MM.1S (cell line): Measurements from ENCODE around the gene CAV3.

Source experiments
- DNase-seq: peaks from one replicate; pipeline ENCODE4 v3.0.0-alpha.2; 2015
- H2AFZ ChIP-seq: fragments of 300-600 bp; sonication (generic); 2 replicates; pipeline ENCODE4 v1.6.0; 2016; ENCODE audit warnings: antibody characterized with exemption, low read length
- H3F3A ChIP-seq: fragments of 300-600 bp; sonication (generic); 2 replicates; pipeline ENCODE4 v1.6.1; 2016; ENCODE audit warnings: mild to moderate bottlenecking, antibody characterized with exemption, low read length, moderate library complexity, mixed read lengths; ENCODE audit not compliant: insufficient read depth
- H3K27ac ChIP-seq: fragments of 300-600 bp; sonication (generic); 2 replicates; pipeline ENCODE4 v1.5.1; 2016; ENCODE audit warnings: mild to moderate bottlenecking, low read length
- H3K27me3 ChIP-seq: fragments of 300-600 bp; sonication (generic); replicated peaks from 2 replicates; pipeline ENCODE4 v1.6.0; 2016; ENCODE audit warnings: low read length; ENCODE audit not compliant: insufficient read depth
- H3K36me3 ChIP-seq: fragments of 300-600 bp; sonication (generic); replicated peaks from 2 replicates; pipeline ENCODE4 v1.6.1; 2016; ENCODE audit warnings: mild to moderate bottlenecking, low read length, mixed read lengths; ENCODE audit not compliant: insufficient read depth
- H3K4me1 ChIP-seq: fragments of 300-600 bp; sonication (generic); 2 replicates; pipeline ENCODE4 v1.6.1; 2016; ENCODE audit warnings: low read length, mixed read lengths
- H3K4me2 ChIP-seq: fragments of 300-600 bp; sonication (generic); 2 replicates; pipeline ENCODE4 v1.6.0; 2016; ENCODE audit warnings: low read depth, low read length
- H3K4me3 ChIP-seq: fragments of 300-600 bp; sonication (generic); 2 replicates; pipeline ENCODE4 v1.5.1; 2016; ENCODE audit warnings: low read length, mixed read lengths
- H3K79me2 ChIP-seq: fragments of 300-600 bp; sonication (generic); 2 replicates; pipeline ENCODE4 v1.6.1; 2016; ENCODE audit warnings: mixed run types, low read length, mixed read lengths
- H3K9ac ChIP-seq: fragments of 300-600 bp; sonication (generic); 2 replicates; pipeline ENCODE4 v1.6.1; 2016; ENCODE audit warnings: low read length, mixed read lengths
- H3K9me2 ChIP-seq: fragments of 300-600 bp; sonication (generic); replicated peaks from 2 replicates; pipeline ENCODE4 v1.6.1; 2016; ENCODE audit warnings: mild to moderate bottlenecking, low read length, mixed read lengths; ENCODE audit not compliant: insufficient read depth
- H3K9me3 ChIP-seq: fragments of 300-600 bp; sonication (generic); replicated peaks from 2 replicates; pipeline ENCODE4 v1.6.1; 2016; ENCODE audit warnings: mild to moderate bottlenecking, low read length, mixed read lengths; ENCODE audit not compliant: insufficient read depth
- H4K20me1 ChIP-seq: fragments of 300-600 bp; sonication (generic); 2 replicates; pipeline ENCODE4 v1.6.1; 2016; ENCODE audit warnings: mild to moderate bottlenecking, low read length, moderate library complexity, mixed read lengths; ENCODE audit not compliant: insufficient read depth
- CTCF ChIP-seq: fragments of 300-600 bp; sonication (generic); IDR thresholded peaks from 2 replicates; pipeline ENCODE4 v1.5.1; 2016; ENCODE audit warnings: antibody characterized with exemption, low read length, mixed read lengths
- EZH2 ChIP-seq: fragments of 300-600 bp; sonication (generic); optimal IDR thresholded peaks from 2 replicates; pipeline ENCODE3; 2017; ENCODE audit warnings: low read depth, mild to moderate bottlenecking, antibody characterized with exemption, low read length, mixed read lengths
- EZH2phosphoT487 ChIP-seq: fragments of 300-600 bp; sonication (generic); IDR thresholded peaks from 2 replicates; pipeline ENCODE4 v1.6.1; 2018; ENCODE audit warnings: antibody characterized with exemption, low read length

The CAV3 gene

GRCh38 chr3:8732413-8732812, 1.2 kb upstream of the CAV3 start:
- Histone ChIP-seq H3F3A (no peaks in the 10 kb centered on the region), H3K79me2 (no peaks in the 10 kb centered on the region), H3K27ac (no peak overlapping the region), H3K4me3 (no peak overlapping the region), H3K27me3 (no peaks in the 10 kb centered on the region), H3K9me3 (no peaks in the 10 kb centered on the region), H3K4me2 (no peak overlapping the region), H3K9ac (no peak overlapping the region), H3K36me3 (no peaks in the 10 kb centered on the region), H3K9me2 (no peaks in the 10 kb centered on the region), H3K4me1 (no peaks in the 10 kb centered on the region), H4K20me1 (no peaks in the 10 kb centered on the region), H2AFZ (no peak overlapping the region)
- DNase-seq = no peak
- TF ChIP-seq CTCF = no peak
- TF ChIP-seq EZH2phosphoT487 = no peak
- no peak for TF ChIP-seq EZH2

- Histone ChIP-seq H3K4me2 (no peak overlapping the region), H3K79me2 (no peaks in the 10 kb centered on the region), H4K20me1 (no peaks in the 10 kb centered on the region), H3K4me3 (no peak overlapping the region), H2AFZ (no peak overlapping the region), H3K9me3 (no peaks in the 10 kb centered on the region), H3K27me3 (no peaks in the 10 kb centered on the region), H3K9ac (no peak overlapping the region), H3K27ac (no peak overlapping the region), H3K4me1 (no peaks in the 10 kb centered on the region), H3K9me2 (no peaks in the 10 kb centered on the region), H3K36me3 (no peaks in the 10 kb centered on the region), H3F3A (no peaks in the 10 kb centered on the region)
- no peak for DNase-seq
- TF ChIP-seq CTCF = no peak
- no peak for TF ChIP-seq EZH2phosphoT487
- TF ChIP-seq EZH2 = no peak
These were observed 706 bp downstream of the CAV3 start for GRCh38 chr3:8734137-8734878.

GRCh38 chr3:8734908-8735307, 1.3 kb downstream of the CAV3 start:
- no peaks in the 10 kb centered on the region for H3K27me3 ChIP-seq
- no peaks in the 10 kb centered on the region for H4K20me1 ChIP-seq
- no peaks in the 10 kb centered on the region for H3K9me2 ChIP-seq
- TF ChIP-seq EZH2phosphoT487 (no peak), CTCF (no peak), EZH2 (no peak)
- no peaks in the 10 kb centered on the region for H3K79me2 ChIP-seq
- DNase-seq = no peak
- H3K9me3 ChIP-seq = no peaks in the 10 kb centered on the region
- no peak overlapping the region for H3K4me3 ChIP-seq
- peaks cover 4% of the 10 kb centered on the region for H3K4me1 ChIP-seq
- no peak overlapping the region for H2AFZ ChIP-seq
- H3K27ac ChIP-seq = no peak overlapping the region
- H3K36me3 ChIP-seq = no peaks in the 10 kb centered on the region
- no peak overlapping the region for H3K4me2 ChIP-seq
- H3K9ac ChIP-seq = no peak overlapping the region
- H3F3A ChIP-seq = no peaks in the 10 kb centered on the region
